Karpas-422 (cell line): ENCODE measurements around the gene LPP. TPM values are rescaled to one million over a fixed set of nuclear protein-coding genes. Genes with fewer than 3 reads are reported as not detected.

ENCODE experiments used
- DNase-seq: peaks from one replicate; pipeline ENCODE4 v3.0.0-alpha.2; 2015
- H2AFZ ChIP-seq: fragments of 200-600 bp; sonication (generic); 2 replicates; pipeline ENCODE4 v1.6.1; 2014; ENCODE audit warnings: antibody characterized with exemption, low read length, mixed read lengths
- H3K27ac ChIP-seq: fragments of 200-600 bp; sonication (generic); 2 replicates; pipeline ENCODE4 v1.5.1; 2014; ENCODE audit warnings: mild to moderate bottlenecking, low read length, moderate library complexity
- H3K27me3 ChIP-seq: fragments of 200-600 bp; sonication (generic); 2 replicates; pipeline ENCODE4 v1.6.1; 2014; ENCODE audit warnings: low read length, mixed read lengths
- H3K36me3 ChIP-seq: fragments of 200-600 bp; sonication (generic); 2 replicates; pipeline ENCODE4 v1.6.1; 2014; ENCODE audit warnings: low read length, mixed read lengths; ENCODE audit not compliant: insufficient read depth
- H3K4me1 ChIP-seq: fragments of 200-600 bp; sonication (generic); 2 replicates; pipeline ENCODE4 v1.6.1; 2014; ENCODE audit warnings: mild to moderate bottlenecking, low read length, mixed read lengths
- H3K4me2 ChIP-seq: fragments of 200-600 bp; sonication (generic); 2 replicates; pipeline ENCODE4 v1.6.1; 2014; ENCODE audit warnings: low read length, low read depth, mild to moderate bottlenecking; ENCODE audit not compliant: poor library complexity, severe bottlenecking
- H3K4me3 ChIP-seq: fragments of 200-600 bp; sonication (generic); 2 replicates; pipeline ENCODE4 v1.5.1; 2014; ENCODE audit warnings: mild to moderate bottlenecking, antibody characterized with exemption, low read length, mixed read lengths
- H3K79me2 ChIP-seq: fragments of 200-600 bp; sonication (generic); 2 replicates; pipeline ENCODE4 v1.6.1; 2014; ENCODE audit warnings: mild to moderate bottlenecking, low read length, mixed read lengths
- H3K9ac ChIP-seq: fragments of 200-600 bp; sonication (generic); 2 replicates; pipeline ENCODE4 v1.6.0; 2014; ENCODE audit warnings: low read length
- H3K9me2 ChIP-seq: fragments of 200-600 bp; sonication (generic), shearing (Covaris generic); replicated peaks from 2 replicates; pipeline ENCODE4 v1.6.0; 2014; ENCODE audit warnings: mild to moderate bottlenecking, low read length, moderate library complexity; ENCODE audit not compliant: insufficient read depth
- H3K9me3 ChIP-seq: fragments of 300-700, 200-600 bp; sonication (generic); 2 replicates; pipeline ENCODE4 v1.6.1; 2014; ENCODE audit warnings: low read length, mixed read lengths
- H4K20me1 ChIP-seq: fragments of 200-600 bp; sonication (generic); 2 replicates; pipeline ENCODE4 v1.6.1; 2014; ENCODE audit warnings: mild to moderate bottlenecking, antibody characterized with exemption, low read length, low read depth; ENCODE audit not compliant: insufficient read depth
- total RNA-seq: library from RNA; depleted of rRNA; stranded (reverse); fragments of >200 nt; shearing (Covaris generic); gene quantifications from 2 replicates; pipeline ENCODE4 v1.2.3, GENCODE V29; 2014; ENCODE audit warnings: low replicate concordance

Gene LPP
- total RNA-seq, 1 experiment from 2014 or later, result 88.5 TPM

DNA sequence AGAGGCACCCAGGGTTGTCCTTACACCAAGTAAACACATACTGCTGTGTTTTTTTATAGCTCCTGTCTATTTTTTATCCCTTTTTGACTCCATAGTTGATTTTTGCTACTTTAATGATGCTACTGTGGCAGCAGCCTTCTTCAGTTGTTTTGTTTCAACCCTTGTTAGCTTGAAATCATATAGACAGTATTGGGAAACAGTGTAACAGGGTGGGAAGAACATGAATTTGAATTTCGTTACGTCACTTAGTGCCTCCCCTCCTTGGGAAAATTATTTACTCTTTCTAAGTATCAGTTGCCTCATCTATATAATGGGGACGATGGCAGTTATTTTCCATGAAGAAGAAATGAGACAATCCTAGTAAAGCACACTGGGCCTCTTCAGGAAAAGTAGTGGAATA, 608.0 kb downstream of the LPP start:
- Histone ChIP-seq H3K4me2 (no peak overlapping the region), H3K4me1 (peaks cover 18% of the 10 kb centered on the region), H2AFZ (no peak overlapping the region), H3K79me2 (no peaks in the 10 kb centered on the region), H3K4me3 (no peak overlapping the region), H3K27ac (no peak overlapping the region), H3K9me2 (no peaks in the 10 kb centered on the region), H4K20me1 (no peaks in the 10 kb centered on the region), H3K9me3 (no peaks in the 10 kb centered on the region), H3K36me3 (no peaks in the 10 kb centered on the region), H3K27me3 (no peaks in the 10 kb centered on the region), H3K9ac (no peak overlapping the region)
- DNase-seq, result no peak

- no peaks in the 10 kb centered on the region for H3K79me2 ChIP-seq
- H3K4me1 ChIP-seq, result peaks cover 13% of the 10 kb centered on the region
- no peak for DNase-seq
- no peaks in the 10 kb centered on the region for H3K9me3 ChIP-seq
- no peaks in the 10 kb centered on the region for H3K27me3 ChIP-seq
- no peaks in the 10 kb centered on the region for H4K20me1 ChIP-seq
- H3K9ac ChIP-seq, result no peak overlapping the region
- no peak overlapping the region for H3K4me3 ChIP-seq
- H3K9me2 ChIP-seq, result no peaks in the 10 kb centered on the region
- H3K27ac ChIP-seq, result no peak overlapping the region
- no peaks in the 10 kb centered on the region for H3K36me3 ChIP-seq
- H3K4me2 ChIP-seq, result no peak overlapping the region
- H2AFZ ChIP-seq, result no peak overlapping the region
Observed at GRCh38 chr3:188764609-188765008, 610.7 kb downstream of the LPP start.

GRCh38 chr3:188769831-188770230, 615.9 kb downstream of the LPP start:
- Histone ChIP-seq H2AFZ (no peak overlapping the region), H3K4me1 (peaks cover 5% of the 10 kb centered on the region; the same call in 1 of the 2 replicates), H4K20me1 (no peaks in the 10 kb centered on the region), H3K9ac (no peak overlapping the region), H3K27me3 (no peaks in the 10 kb centered on the region), H3K9me3 (no peaks in the 10 kb centered on the region), H3K9me2 (no peaks in the 10 kb centered on the region), H3K79me2 (no peaks in the 10 kb centered on the region), H3K36me3 (no peaks in the 10 kb centered on the region), H3K4me2 (no peak overlapping the region), H3K27ac (no peak overlapping the region), H3K4me3 (no peak overlapping the region)
- DNase-seq, result no peak

DNA sequence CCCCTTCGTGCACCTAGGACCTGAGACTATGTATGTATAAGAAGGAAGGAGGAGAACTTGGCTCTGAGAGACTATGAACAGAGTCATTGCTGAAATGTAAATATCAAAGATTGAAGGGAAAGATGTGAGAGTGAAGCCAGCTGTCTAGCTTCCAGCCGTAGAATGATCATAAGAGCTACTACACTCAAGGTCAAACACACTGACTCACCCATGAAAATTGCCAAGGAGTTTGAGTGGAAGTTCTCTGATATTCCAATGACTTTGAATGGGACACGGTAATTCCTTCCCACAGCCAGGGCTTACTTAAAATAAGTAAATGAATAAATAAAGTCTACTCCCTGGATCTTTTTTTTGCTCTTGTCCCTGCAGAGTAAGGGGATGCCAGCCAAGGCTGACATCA, 618.9 kb downstream of the LPP start:
- Histone ChIP-seq H3K27me3 (no peaks in the 10 kb centered on the region), H2AFZ (no peak overlapping the region), H3K27ac (no peak overlapping the region), H3K79me2 (no peaks in the 10 kb centered on the region), H3K4me1 (peaks cover 10% of the 10 kb centered on the region), H3K4me2 (no peak overlapping the region), H3K9ac (no peak overlapping the region), H4K20me1 (no peaks in the 10 kb centered on the region), H3K9me3 (no peaks in the 10 kb centered on the region), H3K36me3 (no peaks in the 10 kb centered on the region), H3K4me3 (no peak overlapping the region), H3K9me2 (no peaks in the 10 kb centered on the region)
- no peak for DNase-seq

DNA sequence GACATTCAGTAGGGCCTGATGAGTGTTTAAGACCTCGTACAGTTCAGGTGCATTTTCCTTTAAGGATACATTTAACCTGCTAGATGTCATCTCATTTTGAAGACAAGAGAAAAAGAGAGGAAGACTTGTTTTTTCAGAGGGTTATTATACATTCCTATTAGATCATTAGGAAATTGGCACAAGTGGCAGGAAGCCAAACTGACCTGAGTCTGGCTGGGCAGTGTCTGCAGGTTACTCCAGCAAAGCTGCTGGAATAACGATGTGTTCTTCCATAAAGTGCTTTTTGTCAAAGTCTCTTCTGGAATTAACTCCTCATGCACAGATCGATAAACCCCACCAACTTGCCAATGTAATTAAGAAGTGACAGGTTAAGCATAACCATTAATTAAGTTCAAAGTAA, 621.5 kb downstream of the LPP start:
- no peak overlapping the region for H3K27ac ChIP-seq
- H3K27me3 ChIP-seq, result no peaks in the 10 kb centered on the region
- no peak overlapping the region for H3K4me2 ChIP-seq
- no peaks in the 10 kb centered on the region for H3K79me2 ChIP-seq
- no peaks in the 10 kb centered on the region for H3K9me2 ChIP-seq
- H3K9ac ChIP-seq, result no peak overlapping the region
- no peak overlapping the region for H3K4me3 ChIP-seq
- no peaks in the 10 kb centered on the region for H4K20me1 ChIP-seq
- no peaks in the 10 kb centered on the region for H3K9me3 ChIP-seq
- peaks cover 19% of the 10 kb centered on the region for H3K4me1 ChIP-seq
- H3K36me3 ChIP-seq, result no peaks in the 10 kb centered on the region
- no peak for DNase-seq
- no peak overlapping the region for H2AFZ ChIP-seq

DNA sequence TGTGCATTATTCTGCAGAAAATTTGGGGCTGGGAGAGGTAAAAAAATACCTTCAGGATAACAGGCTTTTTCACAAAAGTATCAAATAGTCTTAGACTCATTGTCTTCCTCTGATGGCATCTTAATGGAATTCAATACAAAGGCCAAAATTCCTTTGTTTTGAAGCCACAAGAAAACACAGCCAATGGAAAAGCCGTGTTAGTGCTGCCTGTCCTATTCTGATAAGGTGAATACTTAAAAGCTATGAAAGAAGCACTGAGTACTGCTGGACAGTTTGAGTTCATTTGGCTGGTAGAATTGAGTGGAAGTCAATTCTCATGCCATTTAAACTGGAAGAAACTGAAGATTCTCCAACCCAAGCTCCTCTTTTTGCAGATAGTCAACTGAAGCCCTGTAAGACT, 622.5 kb downstream of the LPP start:
- no peaks in the 10 kb centered on the region for H3K27me3 ChIP-seq
- H3K9me3 ChIP-seq, result no peaks in the 10 kb centered on the region
- no peak overlapping the region for H2AFZ ChIP-seq
- no peaks in the 10 kb centered on the region for H3K36me3 ChIP-seq
- peaks cover 22% of the 10 kb centered on the region for H3K4me1 ChIP-seq
- no peak overlapping the region for H3K27ac ChIP-seq
- H3K9me2 ChIP-seq, result no peaks in the 10 kb centered on the region
- no peak overlapping the region for H3K4me3 ChIP-seq
- no peaks in the 10 kb centered on the region for H4K20me1 ChIP-seq
- no peak for DNase-seq
- no peaks in the 10 kb centered on the region for H3K79me2 ChIP-seq
- no peak overlapping the region for H3K9ac ChIP-seq
- no peak overlapping the region for H3K4me2 ChIP-seq

- Histone ChIP-seq H3K27ac (no peak overlapping the region), H4K20me1 (no peaks in the 10 kb centered on the region), H3K27me3 (no peaks in the 10 kb centered on the region), H3K79me2 (no peaks in the 10 kb centered on the region), H3K9me3 (no peaks in the 10 kb centered on the region), H3K36me3 (no peaks in the 10 kb centered on the region), H2AFZ (no peak overlapping the region), H3K9me2 (no peaks in the 10 kb centered on the region), H3K4me3 (no peak overlapping the region), H3K4me1 (peaks cover 22% of the 10 kb centered on the region), H3K9ac (no peak overlapping the region), H3K4me2 (peak overlapping the region; percentile 50)
- DNase-seq, result no peak
Observed at GRCh38 chr3:188778091-188778852, 624.3 kb downstream of the LPP start.

DNA sequence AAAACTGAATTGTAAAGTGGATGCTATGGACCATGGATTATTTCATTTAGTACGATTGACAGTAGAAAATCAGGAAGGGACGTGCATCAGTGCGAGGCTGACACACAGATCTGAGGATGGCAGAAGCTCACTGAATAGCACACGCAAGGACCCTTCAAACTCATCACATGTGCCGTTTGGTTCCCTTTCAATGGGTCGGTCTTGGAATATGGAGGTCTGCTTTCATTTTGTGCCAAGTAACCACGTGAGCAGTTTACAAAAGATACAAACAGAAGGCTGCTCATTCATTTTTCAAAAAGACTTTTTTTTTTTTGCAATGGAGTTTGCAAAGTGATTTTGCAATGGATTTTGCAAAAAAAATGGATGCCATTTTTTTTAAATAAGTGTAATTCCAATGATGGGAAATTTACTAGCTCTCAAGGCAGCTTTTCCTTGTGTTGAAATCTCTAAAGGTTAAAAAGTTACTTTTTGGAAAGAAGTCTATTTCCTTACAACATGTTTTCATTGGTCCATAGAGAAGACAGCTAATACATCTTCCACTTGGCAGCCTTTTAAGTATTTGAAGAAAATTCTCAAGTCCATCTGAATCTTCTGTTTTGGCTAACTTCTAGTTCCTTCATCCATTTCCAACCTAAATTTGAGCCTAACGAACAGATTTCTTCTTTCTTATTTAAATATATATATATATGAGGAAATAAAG, 625.5 kb downstream of the LPP start:
- Histone ChIP-seq H3K79me2 (no peaks in the 10 kb centered on the region), H4K20me1 (no peaks in the 10 kb centered on the region), H3K27ac (no peak overlapping the region), H2AFZ (no peak overlapping the region), H3K4me1 (peaks cover 22% of the 10 kb centered on the region), H3K9me3 (no peaks in the 10 kb centered on the region), H3K9ac (no peak overlapping the region), H3K36me3 (no peaks in the 10 kb centered on the region), H3K4me2 (no peak overlapping the region), H3K9me2 (no peaks in the 10 kb centered on the region), H3K4me3 (no peak overlapping the region), H3K27me3 (no peaks in the 10 kb centered on the region)
- DNase-seq, result no peak
